Stimulated activated CD4-positive, alpha-beta T cell treated with anti-CD3 and anti-CD28 coated beads, Interleukin-15, amount 100 ng/mL, for 24 hours (primary cell): Measurements from ENCODE around the gene ISYNA1.
A peak's percentile ranks its signal among the peaks of the same experiment; 100 is the strongest.

Source experiments
- DNase-seq: peaks from one replicate; pipeline ENCODE4 v3.0.0-alpha.2; 2020

The ISYNA1 gene

DNA sequence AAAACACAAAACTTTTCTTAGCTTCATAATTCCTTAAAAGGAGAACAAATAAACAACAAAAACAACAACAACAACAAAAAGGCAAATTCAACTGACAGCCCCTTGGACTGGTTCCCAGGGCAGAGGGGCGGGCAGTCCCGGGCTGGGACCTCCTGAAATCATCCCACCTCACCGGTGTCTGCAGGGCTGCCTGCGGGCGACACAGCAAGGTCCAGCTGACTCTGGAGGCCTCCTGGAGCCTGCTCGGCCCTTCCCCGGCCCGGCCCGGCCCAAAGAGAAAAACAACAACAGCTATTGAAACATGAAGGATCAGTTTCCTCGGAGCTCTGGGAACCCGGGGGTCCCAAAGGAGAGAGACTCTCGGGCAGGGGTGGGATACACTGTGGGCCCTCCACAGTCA, 5.0 kb upstream of the ISYNA1 start:
- no peak for DNase-seq

DNA sequence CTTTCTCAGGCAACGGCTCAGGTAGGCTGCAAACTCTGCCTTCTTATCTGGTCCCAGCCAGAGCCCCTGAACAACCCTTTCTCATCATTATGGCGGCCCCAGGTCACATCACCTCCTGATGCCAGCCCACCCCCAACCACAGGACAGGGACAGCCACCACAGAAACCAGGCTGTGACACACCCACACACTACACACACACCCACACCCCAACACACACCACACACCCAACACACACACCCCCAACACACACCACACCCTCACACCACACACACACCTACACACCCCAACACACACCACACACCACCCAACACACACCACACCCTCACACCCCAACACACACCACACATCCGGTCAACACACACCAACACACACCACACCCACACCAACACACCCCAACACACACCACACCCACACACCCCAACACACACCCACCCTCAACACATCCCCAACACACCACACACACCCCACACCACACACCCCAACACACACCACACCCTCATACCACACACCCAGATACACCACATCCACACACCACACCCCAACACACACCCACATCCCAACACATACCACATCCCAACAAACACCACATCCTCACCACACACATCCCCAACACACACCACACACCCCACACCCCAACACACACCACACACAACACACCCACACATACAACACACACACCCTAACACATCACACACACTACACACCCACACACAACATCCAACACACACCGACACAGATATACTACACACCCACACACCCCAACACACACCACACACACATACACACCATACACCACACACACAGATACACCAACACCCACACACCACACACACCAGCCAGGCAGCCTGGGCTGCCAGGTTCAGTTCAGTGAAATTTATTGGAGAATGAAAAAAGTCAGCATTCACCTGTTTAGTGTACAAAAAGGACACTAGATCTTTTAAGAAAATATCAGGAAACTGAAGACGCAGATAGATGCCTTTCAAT, 4.2 kb upstream of the ISYNA1 start:
- no peak for DNase-seq

- no peak for DNase-seq
These were observed 3.2 kb upstream of the ISYNA1 start for GRCh38 chr19:18440936-18441803.

GRCh38 chr19:18440415-18440877, 2.5 kb upstream of the ISYNA1 start:
- no peak for DNase-seq

GRCh38 chr19:18439910-18440237, 1.9 kb upstream of the ISYNA1 start:
- no peak for DNase-seq

DNA sequence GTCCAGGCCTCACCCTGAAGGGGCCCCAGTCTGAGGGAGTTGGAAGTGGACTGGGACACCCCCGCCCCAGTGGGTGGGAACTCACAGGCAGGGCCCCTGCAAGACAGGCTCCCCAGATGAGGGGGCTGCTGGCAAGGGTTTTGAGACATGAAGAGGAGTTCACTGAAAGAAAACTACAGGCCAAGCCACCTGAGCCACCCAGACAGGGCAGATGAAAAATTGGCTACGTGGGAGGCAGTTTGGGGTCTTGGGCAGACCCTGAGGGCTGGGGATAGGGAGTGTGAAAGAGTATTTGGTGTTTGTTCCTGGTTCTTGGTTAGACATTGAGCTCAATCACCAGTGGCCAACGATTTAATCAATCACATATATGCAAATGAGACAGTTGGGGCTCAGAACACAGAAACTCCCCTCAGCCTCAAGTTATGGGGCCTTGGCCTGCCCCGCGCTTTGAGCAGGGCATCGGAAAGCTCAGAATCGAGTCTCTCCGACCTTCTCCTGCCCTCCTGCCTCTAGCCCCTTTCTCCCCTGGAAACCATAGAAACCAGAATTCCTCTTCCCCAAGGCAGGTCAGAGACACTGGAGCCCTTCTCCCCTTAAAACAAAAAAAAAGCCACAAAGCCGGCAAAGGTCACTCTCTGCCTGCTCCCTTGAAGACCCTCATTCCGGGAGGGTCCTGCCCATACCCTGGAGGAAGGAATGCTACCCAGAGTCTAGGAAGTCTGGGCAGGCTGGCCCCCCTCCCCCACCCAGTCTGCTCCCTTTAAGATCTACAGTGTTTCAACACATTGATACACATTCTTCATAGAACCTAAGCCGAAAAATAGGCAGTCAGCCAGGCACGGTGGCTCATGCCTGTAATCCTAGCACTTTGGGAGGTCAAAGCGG, 1.3 kb upstream of the ISYNA1 start:
- no peak for DNase-seq

GRCh38 chr19:18438331-18439024, 545 bp upstream of the ISYNA1 start:
- no peak for DNase-seq

DNA sequence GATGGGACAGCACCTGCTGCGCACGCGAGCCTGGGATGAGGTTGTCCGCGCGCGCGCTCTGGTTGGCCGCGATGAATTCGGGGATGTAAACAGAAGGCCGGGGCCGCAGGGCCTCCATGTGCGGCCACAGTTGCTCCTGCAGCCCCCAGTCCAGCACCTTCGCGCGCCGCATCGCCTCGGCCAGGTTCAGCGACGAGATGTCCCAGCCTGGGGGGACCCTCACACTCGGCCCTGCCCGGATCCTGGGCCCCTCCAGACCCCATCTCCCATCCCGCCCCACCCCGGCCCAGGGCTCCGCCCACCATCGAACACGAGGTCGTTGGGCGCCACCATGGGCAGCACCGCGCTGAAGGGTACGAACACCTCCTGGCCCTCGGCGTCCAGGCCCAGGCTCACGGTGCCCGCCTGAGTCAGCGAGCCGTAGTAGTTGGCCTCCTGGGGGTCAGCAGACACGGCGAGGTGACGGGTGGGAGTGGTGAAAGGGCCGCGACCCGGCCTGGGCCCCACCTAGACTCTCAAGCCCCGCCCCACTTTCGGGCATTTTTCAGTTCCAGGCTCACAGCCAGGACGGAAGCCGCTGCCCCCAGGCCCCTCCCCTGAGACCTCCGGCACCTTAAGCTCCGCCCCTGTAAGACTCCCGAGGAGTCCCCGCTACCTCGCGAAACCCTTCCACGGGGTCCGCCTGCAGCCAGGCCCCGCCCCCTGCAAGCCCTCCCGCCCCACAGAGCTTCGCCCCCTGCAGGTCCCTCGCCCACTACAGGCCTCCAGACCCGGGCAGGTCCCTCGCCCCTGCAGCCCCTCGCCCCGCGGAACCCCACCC, 1.1 kb downstream of the ISYNA1 start:
- DNase-seq = peak; percentile 84

- no peak for DNase-seq
These were observed 1.9 kb downstream of the ISYNA1 start for GRCh38 chr19:18435842-18436670.

DNA sequence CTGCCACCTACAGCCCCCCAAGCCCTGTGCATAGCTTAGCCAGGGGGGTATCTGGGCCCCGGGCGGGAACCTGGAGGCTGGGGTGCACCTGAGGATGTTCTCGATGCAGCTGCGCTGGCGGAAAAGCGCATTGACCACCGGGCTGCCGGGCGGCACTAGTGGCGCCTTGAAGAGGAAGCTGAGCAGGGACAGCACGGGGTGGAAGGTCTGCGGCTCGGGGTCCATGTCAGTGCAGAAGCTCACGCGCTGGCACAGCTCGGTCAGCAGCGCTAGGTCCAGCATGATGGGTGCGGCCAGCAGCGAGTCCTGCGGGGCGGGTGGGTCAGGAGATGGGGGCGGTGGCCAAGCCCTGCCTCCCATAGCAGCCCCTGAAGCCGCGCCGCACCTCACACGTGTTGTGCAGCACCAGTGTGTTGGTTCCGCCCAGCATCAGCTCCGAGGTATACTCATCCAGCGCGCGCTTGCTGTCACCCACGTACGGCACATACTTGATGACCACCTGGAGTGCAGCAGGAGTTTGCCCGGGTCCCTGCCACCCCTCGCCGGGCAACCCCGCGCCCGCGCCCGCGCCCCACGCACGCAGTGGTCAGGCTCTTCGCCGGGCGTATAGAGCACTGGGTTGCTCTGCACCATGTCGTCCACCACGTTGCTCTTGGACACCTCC, 2.6 kb downstream of the ISYNA1 start:
- DNase-seq = no peak

DNA sequence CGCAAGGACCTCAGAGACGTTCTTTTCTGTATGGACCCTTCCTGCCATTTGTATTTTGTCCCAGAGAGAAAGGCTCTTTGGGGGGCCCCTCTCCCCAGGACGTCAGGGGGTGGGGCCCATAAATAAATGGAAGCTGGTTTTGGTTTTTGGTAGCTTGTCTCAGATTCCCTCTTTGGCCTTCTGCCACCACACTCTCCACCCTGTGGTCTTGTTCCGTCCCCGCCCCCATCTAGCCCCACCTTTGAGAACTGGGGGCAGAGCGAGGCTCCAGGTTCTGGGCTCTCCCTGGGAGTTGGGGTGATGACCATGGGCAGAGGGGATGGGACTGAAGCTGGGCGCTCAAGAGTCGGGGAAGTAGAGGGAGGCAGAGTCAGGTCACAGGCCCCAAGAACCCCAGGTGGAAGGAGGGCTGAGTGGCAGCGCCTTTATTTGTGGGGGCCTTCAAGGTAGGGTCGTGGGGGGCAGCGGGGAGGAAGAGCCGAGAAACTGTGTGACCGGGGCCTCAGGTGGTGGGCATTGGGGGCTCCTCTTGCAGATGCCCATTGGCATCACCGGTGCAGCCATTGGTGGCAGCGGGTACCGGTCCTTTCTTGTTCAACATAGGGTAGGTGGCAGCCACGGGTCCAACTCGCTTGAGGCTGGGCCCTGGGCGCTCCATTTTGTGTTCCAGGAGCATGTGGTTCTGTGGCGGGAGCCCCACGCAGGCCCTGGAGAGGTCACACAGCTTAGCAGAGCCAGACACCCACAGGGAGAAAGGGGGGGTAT, 3.3 kb downstream of the ISYNA1 start:
- no peak for DNase-seq

GRCh38 chr19:18433735-18434398, 4.1 kb downstream of the ISYNA1 start:
- DNase-seq = no peak

- no peak for DNase-seq
These were observed 4.8 kb downstream of the ISYNA1 start for GRCh38 chr19:18433015-18433691.

GRCh38 chr19:18432275-18433014, 5.5 kb downstream of the ISYNA1 start:
- no peak for DNase-seq

- no peak for DNase-seq
These were observed 6.4 kb downstream of the ISYNA1 start for GRCh38 chr19:18431351-18432197.
